Fibroblast of mammary gland (primary cell): ENCODE results near the gene LDLRAD4.

Experiments
- DNase-seq: peaks from one replicate; pipeline ENCODE4 v3.0.0-alpha.2; 2010; ENCODE audit warnings: low read depth
- H3K4me3 ChIP-seq: 2 replicates; pipeline ENCODE4 v1.5.1; 2011; ENCODE audit warnings: low read depth, mild to moderate bottlenecking, low read length, moderate library complexity; ENCODE audit not compliant: control insufficient read depth
- CTCF ChIP-seq: conservative IDR thresholded peaks from 2 replicates; pipeline ENCODE4 v1.5.1; 2011; ENCODE audit warnings: low read depth, low read length, inconsistent platforms; ENCODE audit not compliant: control insufficient read depth, insufficient read depth

The LDLRAD4 gene

GRCh38 chr18:13542520-13542847, 323.9 kb downstream of the LDLRAD4 start:
- no peak for DNase-seq
- H3K4me3 ChIP-seq: no peak overlapping the region
- TF ChIP-seq CTCF: no peak

- no peak for TF ChIP-seq CTCF
- no peak for DNase-seq
- no peak overlapping the region for H3K4me3 ChIP-seq
These were observed 324.6 kb downstream of the LDLRAD4 start for GRCh38 chr18:13543144-13543543.

- no peak overlapping the region for H3K4me3 ChIP-seq
- no peak for TF ChIP-seq CTCF
- DNase-seq: no peak
These were observed 325.5 kb downstream of the LDLRAD4 start for GRCh38 chr18:13543811-13544732.

- TF ChIP-seq CTCF: no peak
- no peak overlapping the region for H3K4me3 ChIP-seq
- no peak for DNase-seq
These were observed 326.4 kb downstream of the LDLRAD4 start for GRCh38 chr18:13544953-13545352.

GRCh38 chr18:13545514-13545913, 327.0 kb downstream of the LDLRAD4 start:
- no peak overlapping the region for H3K4me3 ChIP-seq
- no peak for TF ChIP-seq CTCF
- no peak for DNase-seq

GRCh38 chr18:13545955-13546354, 327.4 kb downstream of the LDLRAD4 start:
- H3K4me3 ChIP-seq: no peak overlapping the region
- no peak for TF ChIP-seq CTCF
- DNase-seq: no peak

- no peak for TF ChIP-seq CTCF
- DNase-seq: no peak
These were observed 328.1 kb downstream of the LDLRAD4 start for GRCh38 chr18:13546638-13547037.

More at GRCh38 chr18:13546638-13547037, 328.1 kb downstream of the LDLRAD4 start:
- H3K4me3 ChIP-seq: no peak overlapping the region
